Measurements from ENCODE around the gene RNPS1.
"Not testable (repeated sequence)": the region's sequence is repeated elsewhere in the genome, so short reads cannot be mapped to it uniquely, and the experiment has no call there.

The RNPS1 gene

GRCh38 chr16:2253293-2253692, 14.6 kb downstream of the RNPS1 start:
- DNase-seq = no peak

GRCh38 chr16:2252806-2253148, 15.1 kb downstream of the RNPS1 start:
- DNase-seq = no peak

GRCh38 chr16:2251296-2252111, 16.4 kb downstream of the RNPS1 start, which contains the start of gene ECI1:
ECI1 (minus strand) TSS chr16:2251587; CDS start chr16:2251566, 21 bp downstream.
- peak; percentile 76 for DNase-seq

- DNase-seq = peak; percentile 55
These were observed 17.2 kb downstream of the RNPS1 start for GRCh38 chr16:2250652-2251295.

- no peak for DNase-seq
These were observed 21.5 kb downstream of the RNPS1 start for GRCh38 chr16:2246301-2246885.

GRCh38 chr16:2244926-2245795, 22.8 kb downstream of the RNPS1 start:
- no peak for DNase-seq

- no peak for DNase-seq
These were observed 23.6 kb downstream of the RNPS1 start for GRCh38 chr16:2244301-2244700.

GRCh38 chr16:2243781-2244180, 24.1 kb downstream of the RNPS1 start:
- DNase-seq = no peak

- no peak for DNase-seq
These were observed 24.8 kb downstream of the RNPS1 start for GRCh38 chr16:2243031-2243528.

- no peak for DNase-seq
These were observed 25.3 kb downstream of the RNPS1 start for GRCh38 chr16:2242598-2242997.

- DNase-seq = not testable (repeated sequence)
These were observed 27.6 kb downstream of the RNPS1 start for GRCh38 chr16:2240331-2240730.

GRCh38 chr16:2238838-2239675, 28.9 kb downstream of the RNPS1 start:
- DNase-seq = no peak

- no peak for DNase-seq
These were observed 29.6 kb downstream of the RNPS1 start for GRCh38 chr16:2238150-2238837.

GRCh38 chr16:2237493-2238149, 30.3 kb downstream of the RNPS1 start:
- DNase-seq = no peak

- DNase-seq = no peak
These were observed 30.8 kb downstream of the RNPS1 start for GRCh38 chr16:2237102-2237482.

GRCh38 chr16:2236337-2237101, 31.4 kb downstream of the RNPS1 start, which contains the start of gene DNASE1L2:
DNASE1L2 (plus strand) TSS chr16:2236444; CDS start chr16:2236817, 373 bp downstream.
- no peak for DNase-seq

- DNase-seq = no peak
These were observed 32.1 kb downstream of the RNPS1 start for GRCh38 chr16:2235695-2236336.

- no peak for DNase-seq
These were observed 32.7 kb downstream of the RNPS1 start for GRCh38 chr16:2235234-2235651.

- DNase-seq = no peak
These were observed 33.1 kb downstream of the RNPS1 start for GRCh38 chr16:2234813-2235170.
